SKM-1 (cell line): Measurements from ENCODE around the gene CTDP1.
"Not testable (repeated sequence)": the region's sequence is repeated elsewhere in the genome, so short reads cannot be mapped to it uniquely, and the experiment has no call there.

Experiments used
- DNase-seq: peaks from one replicate; lab custom pipeline; 2025; ENCODE audit not compliant: unreplicated experiment; lab: John Stamatoyannopoulos, UW

Gene CTDP1

DNA sequence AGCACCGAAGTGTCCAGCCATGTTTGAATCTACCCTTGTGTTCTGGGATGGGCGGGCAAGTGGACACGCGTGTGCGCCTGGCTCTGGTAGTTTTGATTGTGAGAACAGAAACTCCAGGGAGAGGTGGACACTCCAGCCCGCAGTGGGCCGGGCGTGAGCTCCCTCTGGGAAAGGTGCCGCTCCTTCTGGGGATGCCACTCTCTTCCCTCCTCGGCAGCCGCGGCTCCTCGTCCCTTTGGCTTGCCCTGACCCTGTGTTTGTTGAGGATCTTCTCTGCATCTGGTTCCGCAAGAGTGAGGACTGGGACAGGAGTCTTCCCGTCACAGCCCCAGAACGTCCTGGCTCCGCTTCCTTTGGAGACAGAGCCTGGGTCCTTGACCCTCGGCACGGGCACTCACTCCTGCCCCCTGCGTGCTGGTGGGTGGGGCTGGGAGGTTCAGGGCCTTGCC lies 1.3 kb downstream of the CTDP1 start:
- DNase-seq = no peak

DNA sequence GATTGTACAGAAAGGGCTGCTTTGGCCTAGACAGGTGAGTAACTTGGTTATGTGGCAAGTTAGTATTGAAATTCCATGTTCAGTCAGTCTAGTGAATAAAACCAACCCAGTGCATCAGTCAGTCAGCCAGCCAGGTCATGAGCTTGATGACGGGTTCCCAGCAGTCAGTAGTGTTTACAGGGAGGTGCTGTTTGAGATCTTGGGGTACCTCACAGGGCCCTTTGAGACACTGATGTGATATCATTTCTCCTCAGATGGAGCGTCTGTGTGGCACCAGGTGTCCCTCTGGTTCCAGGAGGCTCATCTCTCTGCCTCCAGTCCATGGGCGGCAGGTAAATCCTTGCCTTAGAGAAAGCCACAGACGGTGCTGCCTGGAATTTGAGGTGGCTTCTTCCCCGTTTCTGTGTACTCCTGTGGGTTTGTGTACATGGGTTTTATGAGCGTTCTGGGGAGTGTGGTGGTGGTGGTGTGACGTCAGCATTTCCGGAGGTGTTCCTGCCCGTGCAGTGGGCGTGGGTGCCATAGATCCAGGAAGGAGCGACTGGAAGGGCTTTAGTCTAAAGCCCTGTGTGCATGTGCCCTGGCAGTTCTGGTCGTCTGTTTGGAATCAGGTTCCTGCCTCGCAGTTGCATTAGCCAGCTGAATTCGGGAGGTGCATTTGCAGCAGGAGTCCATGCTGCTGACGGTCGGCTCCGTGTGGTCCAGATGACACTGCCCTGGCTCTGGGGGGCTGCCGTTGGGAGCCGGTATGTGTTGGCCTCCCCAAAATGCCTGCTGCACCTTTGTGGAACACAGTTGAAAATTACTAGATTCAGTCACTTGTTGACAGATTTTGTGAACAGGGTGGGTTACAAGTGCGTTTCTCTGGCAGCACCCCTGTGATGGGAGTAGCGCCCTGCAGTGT lies 2.1 kb downstream of the CTDP1 start:
- no peak for DNase-seq

DNA sequence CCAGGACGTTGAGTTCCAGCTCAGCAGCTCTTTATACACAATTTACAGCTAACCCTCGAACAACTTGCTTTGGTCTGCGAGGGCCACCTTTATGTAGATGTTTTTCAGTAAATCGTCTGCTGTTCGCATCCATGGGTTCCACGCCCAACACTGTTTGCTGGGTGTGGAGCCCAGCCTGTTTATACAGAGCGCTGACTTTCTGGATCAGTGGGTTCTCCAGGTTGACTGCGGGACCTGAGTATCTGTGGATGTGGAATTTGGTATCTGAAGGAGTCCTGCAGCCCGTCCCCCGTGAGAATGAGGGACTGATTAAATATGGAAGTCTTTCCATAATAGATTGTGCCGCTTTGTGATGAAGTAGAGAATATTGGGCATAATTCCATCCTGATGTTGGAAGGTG lies 2.9 kb downstream of the CTDP1 start:
- DNase-seq = no peak

DNA sequence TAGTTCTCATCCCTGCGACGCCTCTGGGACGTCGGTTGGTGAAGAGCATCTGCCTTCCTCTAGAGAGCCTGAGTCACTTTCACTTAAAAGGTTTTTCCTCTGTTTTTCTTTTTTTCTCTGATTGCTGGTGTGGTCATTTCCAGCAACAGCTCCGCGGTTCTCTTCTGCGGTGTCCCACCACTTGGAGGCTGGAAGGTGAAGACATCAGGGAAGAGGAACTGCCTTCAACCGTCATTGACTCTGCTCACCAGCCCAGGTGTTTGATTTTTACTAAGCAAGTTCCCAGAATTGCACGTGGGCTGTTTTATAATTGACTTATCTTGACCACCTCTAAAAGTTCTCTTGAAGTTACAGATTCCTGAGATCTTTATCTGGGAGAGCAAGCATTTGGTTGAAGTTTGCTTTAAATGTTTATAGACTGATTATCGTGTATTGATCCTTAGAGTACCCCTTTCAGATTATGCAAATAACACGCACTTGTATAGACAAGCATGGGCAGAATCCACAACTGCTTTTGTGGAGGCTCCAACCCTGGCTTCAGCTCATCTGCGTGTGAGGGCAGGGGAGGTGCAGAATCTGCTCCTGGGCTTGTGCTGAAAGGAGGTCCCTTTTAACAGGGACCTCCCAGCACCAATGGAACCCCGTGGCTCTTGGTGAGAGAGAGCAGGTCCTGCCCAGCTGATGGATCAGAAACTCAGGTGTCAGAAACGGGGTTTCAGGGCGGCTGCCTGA lies 3.5 kb downstream of the CTDP1 start:
- DNase-seq = peak; percentile 75

DNA sequence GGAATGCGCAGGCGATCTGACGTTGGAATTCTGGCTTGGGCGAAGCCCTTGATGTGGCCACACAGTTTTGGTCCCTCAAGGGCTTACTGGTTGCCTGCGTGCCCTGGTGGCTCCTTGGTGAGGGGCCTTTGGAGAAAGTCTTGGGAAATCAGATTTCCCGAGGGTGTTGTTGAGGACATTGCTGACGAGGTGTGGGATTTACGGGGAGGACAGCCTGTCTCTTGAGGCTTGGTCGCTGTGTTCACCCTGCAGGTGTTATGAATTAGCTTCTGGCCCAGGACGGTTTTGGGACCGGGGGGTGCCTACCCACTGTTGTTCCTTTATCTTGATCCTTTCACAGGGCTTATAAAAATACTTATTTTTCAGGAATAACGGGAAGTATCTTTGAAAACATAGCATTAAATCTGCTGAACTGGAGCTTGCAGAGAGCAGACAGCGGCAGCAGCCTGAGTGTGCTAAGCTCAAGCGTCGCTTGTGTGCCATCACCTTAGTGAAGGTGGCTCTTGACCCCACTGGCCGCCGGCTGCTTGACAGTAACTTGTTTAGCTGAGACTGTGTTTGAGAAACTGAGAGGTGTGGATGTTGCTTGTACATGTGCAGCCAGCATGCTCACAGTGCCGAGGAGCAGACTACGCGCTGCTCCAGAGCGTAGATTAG lies 4.2 kb downstream of the CTDP1 start:
- no peak for DNase-seq

DNA sequence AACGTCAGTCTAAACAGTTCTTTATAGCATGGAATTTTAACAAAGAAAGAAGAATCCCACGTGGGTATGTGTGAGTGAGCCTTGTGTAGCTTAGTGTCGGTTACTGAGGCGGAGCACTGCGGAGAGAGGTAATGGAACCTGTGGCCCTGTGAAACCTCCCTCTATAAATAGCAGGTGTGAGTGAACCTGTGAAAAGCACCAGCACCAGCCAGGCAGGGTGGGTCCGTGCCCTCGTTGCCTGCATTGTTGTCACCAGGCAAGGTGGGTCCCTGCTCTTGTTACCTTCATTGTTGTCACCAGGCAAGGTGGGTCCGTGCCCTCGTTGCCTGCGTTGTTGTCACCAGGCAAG lies 4.7 kb downstream of the CTDP1 start:
- DNase-seq = no peak

DNA sequence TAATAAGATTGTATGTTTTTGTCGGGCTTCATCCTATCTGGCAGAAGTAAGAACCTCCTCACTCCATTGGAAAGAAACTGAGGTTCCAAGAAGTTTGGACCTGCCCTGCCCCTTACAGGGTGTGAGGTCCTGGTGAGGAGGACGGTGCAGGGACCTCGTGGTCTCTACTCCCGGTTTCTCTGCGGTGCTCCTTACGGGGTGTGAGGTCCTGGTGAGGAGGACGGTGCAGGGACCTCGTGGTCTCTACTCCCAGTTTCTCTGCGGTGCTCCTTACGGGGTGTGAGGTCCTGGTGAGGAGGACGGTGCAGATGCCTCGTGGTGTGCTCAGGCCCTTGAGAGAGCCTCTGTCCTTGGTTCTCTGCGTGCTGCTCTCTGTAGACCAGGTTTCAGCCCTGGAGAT lies 5.2 kb downstream of the CTDP1 start:
- DNase-seq = no peak

DNA sequence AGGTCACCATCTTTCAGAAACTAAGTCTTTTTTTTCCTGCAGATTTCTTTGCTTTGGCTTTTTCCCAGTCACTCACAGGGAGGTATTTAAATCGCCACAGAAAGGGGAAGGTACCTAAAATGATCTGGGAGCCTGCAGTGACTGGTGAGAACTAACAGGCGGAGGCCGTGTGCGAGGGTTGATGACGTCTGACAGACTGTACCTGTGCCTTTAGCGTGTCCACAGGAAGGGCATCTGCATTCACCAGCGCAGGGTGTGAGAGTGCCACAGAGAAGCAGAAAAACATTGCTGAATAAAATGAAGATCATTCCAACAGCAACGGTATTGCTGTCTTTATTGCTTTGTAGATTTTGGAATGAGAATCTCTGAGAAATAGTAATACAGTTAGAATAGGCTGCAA lies 5.7 kb downstream of the CTDP1 start:
- no peak for DNase-seq

DNA sequence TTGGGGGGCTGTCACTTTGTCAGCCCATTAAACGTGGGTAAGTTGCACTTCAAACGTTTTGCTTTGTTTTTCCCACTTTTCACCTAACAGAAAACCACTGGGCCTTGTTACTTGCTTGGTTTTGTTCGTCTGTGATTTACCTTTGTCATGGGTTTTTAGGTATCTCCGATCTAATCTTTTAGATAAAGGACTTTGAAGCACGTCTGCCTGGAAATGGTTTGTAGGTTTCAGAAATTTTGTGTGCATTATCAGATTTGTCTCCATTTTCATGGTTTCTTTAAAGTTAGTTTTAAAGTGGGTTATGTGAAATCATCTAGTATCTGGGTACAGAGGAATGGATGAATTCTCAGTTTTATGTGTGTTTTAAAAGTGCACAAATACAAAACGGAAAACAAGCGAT lies 6.4 kb downstream of the CTDP1 start:
- DNase-seq = no peak

DNA sequence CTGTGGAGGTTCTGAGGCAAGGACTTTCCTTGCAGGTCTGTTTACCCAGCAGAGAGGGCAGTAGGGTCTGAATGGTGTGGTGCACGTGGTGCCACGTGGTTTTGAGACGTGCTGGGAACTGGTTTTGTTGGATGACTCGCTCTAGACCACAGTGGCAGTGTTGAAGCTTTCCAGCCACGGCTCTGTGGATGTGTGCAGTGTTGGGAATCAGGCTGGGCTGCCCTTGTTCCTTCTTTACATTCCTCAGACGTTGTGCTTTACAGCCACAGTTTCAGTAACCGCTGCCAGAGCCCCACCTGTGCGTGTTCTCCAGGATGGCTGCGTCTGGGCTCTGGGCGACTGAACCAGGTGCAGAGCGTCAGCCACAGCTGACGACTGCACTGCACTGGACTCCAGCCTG lies 8.2 kb downstream of the CTDP1 start:
- no peak for DNase-seq

DNA sequence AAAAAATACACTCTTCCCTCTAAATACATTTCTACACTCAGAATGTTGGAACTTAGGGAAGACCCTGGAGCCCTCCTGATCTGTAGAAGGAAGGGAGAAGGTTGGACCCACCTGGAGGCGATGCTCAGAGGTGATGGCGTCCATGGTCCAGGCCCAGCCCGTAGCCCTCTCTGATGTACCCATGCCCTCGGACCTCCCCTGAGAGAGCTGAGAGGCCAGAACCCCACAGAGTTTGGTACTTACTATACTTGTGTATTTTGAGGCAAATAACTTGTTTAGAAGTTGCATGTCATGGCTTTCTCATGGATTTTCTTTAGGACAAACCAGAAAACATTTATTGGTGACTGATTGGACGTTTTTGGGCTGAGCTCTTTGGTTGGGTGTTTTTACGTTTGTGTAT lies 10.5 kb downstream of the CTDP1 start:
- DNase-seq = no peak

DNA sequence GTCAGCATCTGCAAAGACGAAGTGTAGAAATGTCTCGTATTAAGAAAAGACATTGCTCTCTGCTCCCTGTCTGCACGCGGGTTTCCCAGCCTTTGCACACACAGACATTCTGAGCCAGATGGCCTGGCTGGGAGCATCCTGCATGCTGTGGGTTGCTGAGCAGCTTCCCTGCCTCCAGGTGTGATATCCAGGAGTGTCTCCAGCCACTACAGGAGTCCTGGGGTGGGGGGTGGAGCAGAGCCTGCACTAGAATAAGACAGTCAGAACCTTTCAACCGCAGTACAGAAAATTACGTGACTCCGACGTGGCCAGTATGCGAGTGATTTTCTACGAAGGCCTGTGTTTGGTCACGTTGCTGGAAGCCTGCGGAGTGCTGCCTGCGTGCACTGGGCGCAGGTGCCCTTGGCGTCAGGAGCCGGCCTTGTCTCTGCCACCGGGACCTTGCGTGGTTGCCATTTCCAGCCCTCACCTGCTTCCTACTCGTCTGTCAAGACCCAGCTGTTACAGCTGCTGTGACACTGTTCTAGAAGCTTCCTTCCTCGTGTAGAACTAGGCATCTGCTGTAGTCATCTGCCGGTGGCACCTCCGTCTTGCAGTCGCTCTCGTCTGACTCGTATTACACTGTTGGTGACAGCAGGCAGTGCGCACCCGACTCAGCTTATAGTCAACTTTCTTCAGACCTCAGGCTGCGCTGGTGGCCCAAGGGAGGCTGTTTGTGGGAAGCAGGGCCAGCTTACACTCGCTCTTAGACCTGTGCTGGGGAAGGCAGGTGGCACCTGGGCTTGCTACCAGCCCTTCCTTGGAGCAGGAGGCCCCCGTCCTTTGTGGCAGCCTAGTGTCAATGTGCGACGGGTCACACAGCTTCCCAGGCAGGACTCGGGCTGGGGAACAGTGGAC lies 11.2 kb downstream of the CTDP1 start:
- no peak for DNase-seq

DNA sequence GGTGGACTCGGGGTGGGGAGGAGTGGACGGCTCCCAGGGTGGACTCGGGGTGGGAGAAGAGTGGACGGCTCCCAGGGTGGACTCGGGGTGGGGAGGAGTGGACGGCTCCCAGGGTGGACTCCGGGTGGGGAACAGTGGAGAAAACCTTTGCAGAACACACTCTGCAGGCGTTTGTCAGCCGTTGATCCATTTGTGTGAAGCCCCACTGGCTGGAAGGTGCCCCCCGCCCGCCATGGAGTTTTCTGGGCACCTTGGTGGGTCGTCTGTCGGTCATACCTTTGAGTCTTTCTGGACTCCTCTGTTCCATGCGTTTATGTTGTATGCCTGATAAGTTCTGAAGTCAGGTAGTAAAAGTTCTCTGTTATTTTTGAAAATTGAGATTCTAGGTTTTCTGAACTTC lies 12.5 kb downstream of the CTDP1 start:
- DNase-seq = no peak

DNA sequence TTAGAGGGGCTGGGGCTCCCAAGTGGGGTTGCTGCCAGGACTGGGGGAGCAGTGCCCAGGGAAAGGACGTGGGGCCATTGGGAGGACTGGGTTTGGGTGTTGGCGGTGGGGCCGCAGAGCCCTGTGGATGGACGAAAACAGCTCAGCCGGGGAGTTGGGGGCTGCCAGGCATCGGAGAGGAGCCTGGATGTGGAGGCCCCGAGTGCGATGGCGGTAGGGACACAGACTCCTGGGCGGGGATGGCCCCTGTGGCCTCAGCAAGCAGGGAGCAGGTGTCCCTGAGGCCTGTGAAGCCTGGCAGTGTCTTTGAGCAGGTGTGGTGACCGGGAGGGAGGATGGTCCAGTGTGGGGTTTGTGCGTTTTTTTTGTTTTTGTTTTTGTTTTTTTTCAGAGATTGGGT lies 13.3 kb downstream of the CTDP1 start:
- DNase-seq = no peak

DNA sequence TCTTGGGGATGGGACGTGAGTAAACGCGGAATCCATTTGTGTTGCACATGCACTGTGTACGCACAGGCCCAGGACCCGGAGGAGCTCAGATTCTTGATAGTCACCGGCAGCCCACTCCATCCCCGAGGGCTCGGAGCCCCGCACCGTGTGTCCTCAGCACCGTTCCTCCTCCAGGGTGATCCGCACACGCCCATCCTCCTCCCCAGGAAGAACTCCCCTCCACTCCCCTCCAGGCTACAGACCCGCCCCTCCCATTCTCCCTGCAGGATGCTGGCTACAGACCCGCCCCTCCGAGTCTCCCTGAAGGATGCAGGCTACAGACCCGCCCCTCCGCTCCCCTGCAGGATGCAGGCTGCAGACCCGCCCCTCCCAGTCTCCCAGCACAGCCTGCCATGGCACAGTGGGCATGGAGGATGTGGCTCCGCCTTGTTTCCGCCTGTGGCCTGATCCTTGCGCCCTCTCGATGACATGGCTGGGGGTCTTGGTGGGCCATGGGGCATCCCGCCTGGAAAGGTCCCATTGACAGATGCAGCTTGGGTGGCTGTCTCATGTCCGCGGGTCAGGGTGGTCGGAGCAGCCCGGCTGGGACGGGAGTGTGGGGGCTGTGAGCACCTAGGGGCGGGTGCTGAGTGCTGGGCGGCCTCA lies 14.1 kb downstream of the CTDP1 start:
- no peak for DNase-seq

DNA sequence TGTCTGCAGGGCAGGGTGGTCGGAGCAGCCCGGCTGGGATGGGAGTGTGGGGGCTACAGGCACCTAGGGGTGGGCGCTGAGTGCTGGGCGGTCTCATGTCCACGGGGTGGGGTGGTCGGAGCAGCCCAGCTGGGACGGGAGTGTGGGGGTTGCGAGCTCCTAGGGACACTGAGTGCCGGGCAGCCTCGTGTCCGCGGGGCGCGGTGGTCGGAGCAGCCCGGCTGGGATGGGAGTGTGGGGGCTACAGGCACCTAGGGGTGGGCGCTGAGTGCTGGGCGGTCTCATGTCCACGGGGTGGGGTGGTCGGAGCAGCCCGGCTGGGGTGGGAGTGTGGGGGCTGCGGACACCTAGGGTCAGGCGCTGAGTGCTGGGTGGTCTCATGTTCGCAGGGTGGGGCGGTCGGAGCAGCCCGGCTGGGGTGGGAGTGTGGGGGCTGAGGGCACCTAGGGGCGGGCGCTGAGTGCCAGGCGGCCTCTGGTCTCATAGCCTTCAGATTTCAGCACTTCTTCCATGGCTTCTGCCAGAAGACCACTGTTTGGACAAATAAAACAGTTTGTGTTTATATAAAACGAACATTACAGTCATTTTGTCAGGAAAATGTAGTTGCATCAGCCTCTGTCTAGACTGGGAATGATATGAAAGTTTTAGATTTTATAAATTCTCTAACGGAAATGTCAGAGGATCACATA lies 14.7 kb downstream of the CTDP1 start:
- not testable (repeated sequence) for DNase-seq

DNA sequence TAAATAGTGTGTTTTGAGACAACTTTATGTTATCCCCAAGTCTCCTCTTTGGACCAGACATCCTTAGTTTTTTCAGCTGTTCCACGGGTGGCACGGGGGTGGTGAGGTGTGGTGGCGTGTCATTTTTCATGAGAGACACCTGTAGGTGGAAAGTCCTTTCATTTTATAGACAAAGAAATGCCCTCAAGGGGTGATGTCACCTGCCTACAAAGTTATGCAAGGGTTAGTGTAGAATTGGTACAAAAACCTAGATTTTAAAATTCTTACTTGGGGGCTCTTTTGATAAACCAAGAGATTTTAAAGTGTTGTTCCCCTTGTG lies 15.3 kb downstream of the CTDP1 start:
- DNase-seq = no peak

DNA sequence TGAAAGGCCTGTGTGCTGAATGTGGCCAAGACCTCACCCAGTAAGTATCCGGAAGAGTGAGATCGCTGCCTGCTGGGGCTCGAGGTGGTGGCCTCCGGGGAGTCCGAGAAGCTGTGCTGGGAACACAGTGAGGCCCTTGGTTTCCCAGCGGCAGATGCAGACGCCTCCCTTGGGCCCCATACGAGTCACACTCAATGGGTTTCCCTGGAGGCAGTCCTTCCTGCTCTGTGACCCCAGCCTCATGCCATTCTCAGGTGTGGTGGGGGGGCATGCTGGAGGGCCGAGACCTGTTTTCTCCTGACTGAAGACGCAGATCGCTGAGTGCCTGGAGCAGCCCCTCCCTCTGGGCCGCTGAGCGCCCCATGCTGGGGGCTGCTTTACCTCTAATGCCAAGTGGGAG lies 15.7 kb downstream of the CTDP1 start:
- no peak for DNase-seq

DNA sequence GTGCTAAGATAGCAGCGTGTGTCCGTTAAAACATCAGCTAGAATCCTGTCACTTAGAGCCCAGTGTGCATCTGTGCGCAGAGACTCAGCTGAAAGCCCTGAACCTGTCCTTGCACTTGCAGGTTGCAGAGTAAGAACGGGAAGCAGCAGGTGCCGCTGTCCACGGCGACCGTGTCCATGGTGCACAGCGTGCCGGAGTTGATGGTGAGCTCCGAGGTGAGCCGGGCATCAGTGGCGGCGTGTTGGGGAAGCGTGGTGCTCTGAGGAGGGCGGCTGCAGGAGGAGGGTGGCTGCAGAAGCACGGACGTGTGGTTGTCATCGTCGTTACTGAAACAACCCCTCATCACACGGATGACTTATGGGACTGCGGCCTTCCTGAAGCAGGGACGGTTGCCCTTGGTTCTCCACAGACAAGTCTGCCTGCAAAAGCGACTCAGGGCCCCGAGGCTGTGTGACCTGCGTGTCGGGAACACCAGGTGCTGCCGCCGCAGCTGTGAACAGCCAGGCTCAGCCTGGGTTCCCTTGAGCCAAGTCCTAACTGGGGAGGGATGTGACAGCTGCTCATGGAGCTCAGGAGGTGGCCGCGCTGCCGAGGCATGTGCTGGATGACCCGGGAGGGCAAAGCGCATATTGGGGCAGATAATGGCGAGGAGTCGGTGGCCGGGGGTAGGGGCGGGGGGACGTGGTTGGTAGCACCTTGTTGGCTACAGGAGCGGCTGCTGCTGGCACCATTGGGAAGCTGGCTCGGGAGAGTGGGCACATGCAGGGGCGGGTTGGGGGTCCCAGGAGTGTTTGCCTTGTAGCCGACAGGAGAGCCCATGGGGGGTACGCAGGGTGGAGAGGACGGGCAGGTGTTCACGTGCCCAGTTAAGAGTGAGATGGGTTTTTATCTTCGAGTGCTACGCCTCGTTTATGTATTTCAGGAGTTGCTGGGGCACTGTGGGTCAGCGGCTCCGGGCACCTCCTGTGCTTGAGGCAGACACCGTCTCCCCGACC lies 16.6 kb downstream of the CTDP1 start:
- no peak for DNase-seq
